OCI-M2 (cell line): ENCODE measurements around the gene TMEM9B.
"Not testable (repeated sequence)": the region's sequence is repeated elsewhere in the genome, so short reads cannot be mapped to it uniquely, and the experiment has no call there.

Experiments
- DNase-seq: peaks from one replicate; lab custom pipeline; 2025; ENCODE audit not compliant: unreplicated experiment; lab: John Stamatoyannopoulos, UW

Gene TMEM9B

DNA sequence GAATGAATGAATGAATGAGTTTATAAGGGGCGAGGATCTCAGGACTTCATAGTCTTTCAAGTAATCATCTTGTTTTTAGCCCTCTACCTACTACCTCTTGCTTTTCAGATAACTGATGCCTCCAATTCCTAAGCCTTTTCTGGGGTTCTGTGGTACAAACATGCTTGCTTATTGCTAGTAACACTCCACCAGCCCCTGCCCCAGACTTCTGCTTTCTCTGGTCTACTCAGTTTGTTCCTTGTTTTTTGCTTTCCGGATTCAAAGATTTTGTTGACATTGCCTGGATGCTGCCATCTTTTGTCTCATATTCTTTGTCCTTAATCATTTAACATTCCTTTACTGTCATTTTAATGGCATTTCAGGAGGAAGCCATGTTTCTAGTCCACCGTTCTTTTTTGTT, 8.9 kb upstream of the TMEM9B start:
- no peak for DNase-seq

DNA sequence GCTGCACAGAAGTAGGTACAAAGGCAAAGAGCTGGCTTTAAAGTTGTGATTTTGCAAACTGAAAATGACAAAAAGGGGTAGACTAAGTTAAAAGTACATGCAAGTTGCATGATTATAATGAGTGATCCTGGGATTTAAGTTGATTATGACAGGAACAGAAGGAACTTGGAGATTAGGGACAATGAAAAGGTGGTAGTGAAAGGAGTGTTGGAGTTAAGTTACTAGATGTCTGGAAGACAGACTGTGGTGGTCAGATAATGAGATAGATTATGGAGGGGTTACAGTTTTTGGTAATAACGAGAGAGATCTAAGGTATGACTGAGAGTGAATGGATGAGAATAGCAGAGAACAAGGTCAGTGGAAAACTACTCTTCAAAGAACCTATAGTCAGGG, 7.7 kb upstream of the TMEM9B start:
- no peak for DNase-seq

DNA sequence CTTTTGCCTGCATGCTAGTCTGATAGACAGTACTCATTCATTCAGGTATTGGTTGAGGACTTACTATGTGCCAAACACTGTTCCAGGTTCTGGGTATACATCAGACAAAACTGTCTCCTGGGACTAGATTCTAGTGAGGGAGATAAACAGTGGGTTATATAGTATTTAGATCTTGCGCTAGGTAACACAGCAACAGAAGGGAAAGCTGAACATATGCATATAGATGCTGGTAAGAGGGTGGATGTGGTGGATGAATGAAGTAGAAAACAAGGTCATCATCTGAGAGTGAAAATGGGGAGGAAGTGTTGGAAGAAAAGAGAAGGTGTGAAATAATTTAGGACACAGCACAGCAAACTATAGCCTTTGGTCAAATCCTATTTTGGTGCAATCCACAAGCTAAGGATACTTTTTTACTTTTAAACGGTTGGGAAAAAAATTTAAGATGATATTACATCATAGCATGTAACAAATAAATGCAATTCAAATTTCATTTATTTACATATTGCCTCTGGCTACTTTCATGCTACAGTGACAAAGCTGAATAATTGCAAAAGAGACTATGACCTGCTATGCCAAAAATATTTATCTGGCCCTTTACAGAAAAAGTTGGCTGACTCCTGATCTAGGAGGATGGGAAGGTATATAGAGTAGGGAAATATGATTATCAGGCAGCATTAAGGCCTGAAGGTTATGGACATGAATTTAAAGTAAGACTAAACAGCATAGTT, 7.1 kb upstream of the TMEM9B start:
- no peak for DNase-seq

DNA sequence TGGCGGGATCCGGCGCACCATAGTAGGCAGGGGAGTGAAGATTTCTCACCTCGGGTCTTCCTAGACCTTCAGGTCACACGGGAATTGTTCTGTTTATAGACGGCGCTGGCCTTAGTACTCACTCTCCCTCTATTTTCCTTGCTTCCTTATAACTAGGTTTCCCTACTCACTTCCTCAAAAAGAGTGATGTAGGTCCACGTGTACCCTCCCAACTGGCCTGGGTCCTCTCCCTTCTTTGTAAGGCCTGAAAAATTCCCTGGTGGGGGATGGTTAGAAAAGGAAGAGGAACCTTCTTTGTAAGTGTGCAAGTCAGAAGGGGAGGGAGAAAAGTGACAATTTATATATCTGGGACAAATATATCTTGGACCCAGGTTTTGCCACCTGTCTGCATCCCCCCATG, 2.9 kb upstream of the TMEM9B start:
- DNase-seq, result no peak

DNA sequence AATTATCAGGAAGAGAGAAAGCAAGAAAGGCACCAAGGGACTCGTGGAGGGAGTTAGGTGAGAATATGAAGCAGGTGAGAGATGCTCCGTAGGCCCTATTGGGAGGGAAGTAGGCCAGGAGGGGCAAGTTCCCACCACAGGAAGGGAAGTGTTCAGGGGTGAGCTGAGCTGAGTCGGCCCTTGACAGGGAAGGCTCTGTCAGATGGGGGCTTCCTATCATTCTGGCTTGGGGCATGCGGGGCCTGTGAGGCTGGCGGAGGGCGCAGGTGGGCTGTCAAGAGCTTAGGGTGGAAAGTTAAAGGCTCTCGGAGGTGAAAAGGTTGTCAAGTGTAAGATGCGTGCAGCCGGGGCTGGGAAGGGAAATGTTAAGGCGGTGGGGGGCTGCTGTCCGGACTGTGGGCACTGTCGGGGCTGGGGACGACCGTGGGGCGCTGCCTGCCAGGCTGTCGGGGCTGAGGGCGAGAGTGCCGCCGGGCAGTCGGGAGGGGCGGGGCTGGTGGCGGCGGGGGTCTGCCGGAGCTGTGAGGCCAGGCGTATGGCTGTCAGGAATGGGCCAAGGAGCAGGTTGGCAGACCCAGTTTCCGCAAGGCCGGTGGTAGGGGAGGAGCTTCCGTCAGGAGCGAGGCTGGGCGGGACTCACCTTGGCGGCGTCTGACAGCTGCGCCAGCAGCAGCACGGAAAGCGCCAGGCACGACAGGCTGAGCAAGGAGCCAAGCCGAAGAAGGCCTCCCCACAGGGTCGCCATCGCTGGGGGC, 496 bp downstream of the TMEM9B start:
- no peak for DNase-seq

DNA sequence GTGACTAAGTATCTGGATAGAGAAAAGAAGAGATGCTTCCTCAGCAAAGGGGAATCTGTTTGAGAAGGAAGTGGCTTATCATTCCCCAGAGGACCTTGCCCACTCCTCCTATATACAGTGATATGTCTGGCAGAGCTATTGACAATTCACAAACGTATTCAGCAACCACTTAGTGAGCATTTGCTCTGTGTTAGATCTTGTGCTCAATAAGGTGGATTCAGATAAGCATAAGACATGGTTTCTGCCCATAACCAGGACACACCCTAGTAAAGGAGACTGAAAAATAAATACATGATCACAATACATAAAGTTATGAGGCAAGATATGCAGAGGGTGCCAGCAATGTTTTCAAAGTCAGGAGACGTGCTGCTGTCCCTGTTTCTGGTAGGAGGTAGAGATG, 1.4 kb downstream of the TMEM9B start:
- DNase-seq, result no peak

DNA sequence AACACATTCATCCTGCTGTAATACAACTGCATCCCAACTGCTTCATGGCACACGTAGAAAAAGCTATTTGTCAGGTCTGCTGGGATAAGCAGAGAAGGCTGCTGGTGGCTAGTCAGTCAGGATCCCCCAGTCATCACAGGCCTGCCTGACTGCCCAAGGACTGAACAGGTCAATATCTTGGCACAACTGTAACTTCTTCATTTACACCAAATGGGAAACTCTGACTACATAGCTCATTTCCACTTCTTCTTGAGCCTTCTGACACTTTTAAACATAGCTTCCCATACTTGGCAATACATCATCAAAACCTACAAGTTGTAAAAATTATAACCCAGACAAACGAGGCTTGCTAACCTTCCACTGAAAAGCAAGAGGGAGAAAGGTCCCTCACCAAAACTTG, 2.8 kb downstream of the TMEM9B start:
- DNase-seq, result no peak

DNA sequence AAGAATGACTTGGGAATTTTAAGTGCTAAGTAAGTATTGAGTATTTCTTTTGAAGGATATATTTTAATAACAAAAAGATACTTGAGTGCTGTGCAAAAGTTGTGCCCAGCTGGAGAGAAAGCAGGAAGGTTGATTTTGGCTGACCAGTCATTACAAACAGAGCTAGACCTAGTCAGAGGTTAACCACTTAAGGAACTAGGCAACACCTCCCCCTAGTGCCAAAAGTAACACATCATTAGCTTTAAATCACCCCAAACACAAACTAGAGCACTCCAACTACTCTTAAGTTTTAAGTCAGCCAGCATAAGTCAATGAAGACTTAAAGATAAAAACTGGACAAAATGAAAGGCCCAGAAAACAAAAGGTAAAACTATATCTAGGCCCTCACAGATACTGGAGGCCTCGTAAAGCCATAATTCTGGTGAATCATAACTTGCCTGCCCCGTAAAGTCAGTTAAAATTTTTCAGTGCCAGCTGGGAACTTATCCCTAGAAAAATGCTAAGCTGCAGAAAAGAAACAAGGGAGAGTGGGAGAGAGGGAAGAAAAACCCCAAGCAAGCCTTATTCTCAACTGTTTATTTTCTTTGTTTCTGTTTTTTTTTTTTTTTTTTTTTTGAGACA, 4.6 kb downstream of the TMEM9B start:
- DNase-seq, result no peak

DNA sequence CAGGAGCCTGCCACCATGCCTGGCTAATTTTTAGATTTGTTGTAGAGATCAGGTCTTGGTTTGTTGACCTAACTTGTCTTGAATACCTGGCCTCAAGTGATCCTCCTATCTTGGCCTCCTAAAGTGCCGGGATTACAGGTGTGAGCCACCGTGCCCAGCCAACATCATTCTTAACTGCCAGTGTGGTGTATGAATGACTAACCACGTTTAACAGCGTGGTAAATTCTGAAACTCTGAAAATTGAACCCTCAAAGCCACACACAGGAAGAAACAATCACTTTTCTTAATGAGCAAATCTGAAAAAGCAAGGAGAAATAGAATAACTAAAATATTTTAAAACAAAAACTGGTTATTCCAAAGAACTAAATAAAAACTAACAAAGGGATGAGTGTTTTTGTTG, 7.4 kb downstream of the TMEM9B start:
- DNase-seq, result no peak

DNA sequence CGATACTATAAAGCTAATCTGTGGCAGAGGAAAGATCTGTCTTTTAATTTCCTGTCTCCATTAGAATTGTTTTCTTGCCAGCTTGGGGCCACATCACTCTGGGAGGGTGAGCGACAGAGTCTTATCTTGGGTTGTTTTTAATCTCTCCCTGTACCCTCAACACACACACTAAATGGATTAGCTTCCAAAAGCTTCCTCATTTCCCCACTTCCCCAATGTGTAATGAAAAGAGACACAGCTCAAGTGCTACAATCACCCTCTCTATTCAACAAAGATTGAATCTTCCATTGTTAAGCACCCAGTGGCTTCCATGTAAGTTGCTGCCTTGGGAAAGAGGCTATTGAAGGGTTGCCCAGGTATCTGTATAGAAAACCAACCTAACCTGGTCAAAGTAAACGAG, 15.4 kb downstream of the TMEM9B start:
- DNase-seq, result no peak

DNA sequence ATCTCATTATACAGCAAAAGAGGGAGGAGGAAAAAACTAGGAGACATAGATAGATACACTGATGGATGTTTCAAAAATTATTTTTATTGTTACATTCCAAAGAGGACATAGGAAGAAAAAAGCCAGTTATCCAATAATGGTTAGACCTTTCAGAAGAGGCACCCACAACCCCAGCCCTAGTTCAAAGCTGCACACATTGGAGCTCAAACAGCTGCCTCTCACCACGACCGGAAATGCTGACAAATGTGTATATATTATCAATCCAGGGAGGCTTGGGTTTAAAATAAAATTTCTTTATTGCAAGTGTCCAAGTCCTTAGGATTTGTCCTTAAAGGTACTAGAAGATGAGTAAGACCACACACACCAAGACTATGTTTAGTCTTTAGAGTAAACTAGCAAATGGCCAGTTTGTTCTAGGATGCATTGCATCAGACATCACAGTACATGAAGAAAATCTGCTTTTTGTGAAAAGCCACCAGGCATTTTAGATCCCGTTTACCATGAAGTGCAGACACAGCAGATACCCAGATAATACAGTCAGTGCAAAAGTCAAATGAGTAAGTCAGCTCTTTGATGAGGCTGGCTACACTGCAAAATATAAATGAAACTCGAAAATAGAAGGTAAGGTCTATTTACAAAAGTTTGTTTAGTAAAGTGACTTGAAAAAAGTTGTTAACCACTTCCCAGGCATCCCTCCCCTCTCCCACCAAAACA, 16.9 kb downstream of the TMEM9B start:
- no peak for DNase-seq

DNA sequence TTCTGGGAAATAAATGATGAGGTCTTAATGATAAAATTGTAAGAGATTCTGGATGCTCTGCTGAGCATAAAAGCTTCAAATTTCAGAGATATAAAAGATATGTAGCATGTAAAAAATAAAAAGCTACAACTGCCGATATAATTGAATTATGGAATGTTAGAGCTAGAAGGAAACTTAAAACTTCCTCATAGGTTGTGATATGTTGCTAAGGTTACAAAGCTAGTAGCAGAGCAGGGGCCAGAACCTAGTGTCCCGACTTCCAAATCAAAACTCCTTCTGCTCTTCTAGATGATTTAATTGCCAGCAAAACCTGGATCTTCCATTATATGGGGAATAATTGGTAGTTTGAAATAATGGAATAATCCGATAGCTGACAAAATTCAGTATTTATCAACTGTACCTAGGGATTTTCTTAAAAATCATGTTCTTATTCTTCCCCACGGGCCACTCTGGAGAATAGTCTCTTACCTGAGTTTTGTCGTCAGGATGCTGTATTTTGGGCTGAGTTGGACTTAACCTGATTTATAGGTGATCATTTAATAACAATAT, 21.6 kb downstream of the TMEM9B start, which contains the start of gene ASCL3:
Gene ASCL3 (minus strand): TSS at position 499 of the 549 bp plus-strand sequence. CDS start 4,855 bp downstream, outside the sequence.
- no peak for DNase-seq

DNA sequence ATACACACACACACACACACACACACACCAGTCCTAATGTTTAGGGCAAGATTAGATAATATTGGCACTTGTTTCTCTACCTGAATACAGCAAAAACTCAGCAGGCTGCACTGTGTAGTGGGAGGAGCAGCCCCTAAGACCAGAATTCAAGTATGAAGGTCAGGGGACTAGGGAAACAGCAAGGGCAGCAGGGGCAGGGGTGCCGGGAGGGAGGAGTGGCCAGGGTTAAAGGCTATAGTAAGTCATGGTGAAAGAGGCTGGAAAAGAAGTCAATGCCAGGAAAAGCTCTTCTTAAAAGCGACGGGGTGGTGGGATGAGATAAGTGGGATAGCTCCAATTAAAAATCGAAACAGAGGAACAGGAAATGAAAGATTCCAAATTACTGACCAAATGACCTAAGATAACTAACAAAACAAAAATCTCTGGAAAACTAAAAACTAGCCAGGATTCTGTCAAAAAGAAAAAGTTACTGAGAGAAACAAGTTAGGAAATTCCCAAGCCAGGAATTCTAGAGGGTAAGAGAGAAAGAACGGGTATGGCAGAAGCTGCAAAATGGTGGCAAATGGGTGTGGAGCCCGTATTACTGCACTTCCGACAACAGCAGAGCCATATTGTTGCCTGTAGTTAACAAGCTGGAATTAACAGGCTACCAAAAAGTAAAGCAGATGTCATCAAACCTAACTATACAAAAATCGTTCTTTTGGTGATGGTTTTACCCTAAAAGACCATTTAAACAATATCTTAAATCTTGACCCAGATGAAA, 22.7 kb downstream of the TMEM9B start:
- DNase-seq, result no peak

DNA sequence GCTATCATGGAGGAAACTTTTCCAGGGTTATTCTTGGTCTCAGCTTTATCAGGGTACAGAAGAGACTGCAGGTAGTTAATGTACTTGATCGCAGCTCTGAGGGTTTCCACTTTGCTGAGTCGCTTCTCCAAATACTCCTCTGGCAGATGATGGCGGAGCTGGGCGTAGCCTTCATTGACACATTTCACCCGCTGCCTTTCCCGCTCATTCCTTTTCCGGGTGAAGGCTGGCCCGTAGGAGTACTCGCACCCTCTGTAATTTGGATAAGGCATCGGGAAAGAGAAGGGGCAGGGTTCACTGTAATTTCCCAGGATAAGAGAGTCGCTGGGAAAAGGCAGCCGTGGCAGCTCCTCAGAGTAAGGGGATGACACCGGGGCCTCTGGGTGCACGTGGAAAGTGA, 26.6 kb downstream of the TMEM9B start:
- no peak for DNase-seq

DNA sequence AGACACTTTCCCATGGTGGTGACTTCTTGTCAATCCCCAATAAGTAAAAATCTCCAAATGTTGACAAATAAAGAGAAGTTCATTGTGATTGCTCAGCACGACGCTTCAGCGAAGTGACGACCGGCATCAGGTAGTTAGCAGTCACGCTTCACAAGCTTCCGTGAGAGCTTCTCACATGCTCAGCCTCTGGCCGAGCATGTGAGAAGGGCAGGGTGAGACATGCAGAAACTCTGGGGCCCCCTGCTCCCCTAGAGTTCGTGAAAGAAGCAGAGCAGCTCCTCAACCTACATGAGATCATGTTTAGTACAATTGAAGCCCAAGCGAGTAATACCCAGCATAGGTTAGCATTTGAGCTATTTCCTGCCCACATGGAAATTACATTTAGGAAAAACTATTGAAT, 27.1 kb downstream of the TMEM9B start:
- DNase-seq, result no peak

DNA sequence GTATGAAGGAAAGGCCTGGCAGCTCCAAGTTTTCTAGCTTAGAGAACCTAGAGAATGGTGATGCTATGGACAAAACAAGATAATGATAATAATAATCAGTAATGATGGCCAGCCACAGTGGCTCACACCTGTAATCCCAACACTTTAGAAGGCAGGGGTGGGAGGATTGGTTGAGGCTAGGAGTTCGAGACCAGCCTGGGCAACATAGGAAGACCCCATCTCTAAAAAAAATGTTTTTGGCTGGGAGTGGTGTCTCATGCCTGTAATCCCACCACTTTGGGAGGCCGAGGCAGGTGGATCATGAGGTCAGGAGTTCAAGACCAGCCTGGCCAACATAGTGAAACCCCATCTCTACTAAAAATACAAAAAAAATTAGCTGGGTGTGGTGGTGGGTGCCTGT, 28.5 kb downstream of the TMEM9B start:
- DNase-seq, result not testable (repeated sequence)

DNA sequence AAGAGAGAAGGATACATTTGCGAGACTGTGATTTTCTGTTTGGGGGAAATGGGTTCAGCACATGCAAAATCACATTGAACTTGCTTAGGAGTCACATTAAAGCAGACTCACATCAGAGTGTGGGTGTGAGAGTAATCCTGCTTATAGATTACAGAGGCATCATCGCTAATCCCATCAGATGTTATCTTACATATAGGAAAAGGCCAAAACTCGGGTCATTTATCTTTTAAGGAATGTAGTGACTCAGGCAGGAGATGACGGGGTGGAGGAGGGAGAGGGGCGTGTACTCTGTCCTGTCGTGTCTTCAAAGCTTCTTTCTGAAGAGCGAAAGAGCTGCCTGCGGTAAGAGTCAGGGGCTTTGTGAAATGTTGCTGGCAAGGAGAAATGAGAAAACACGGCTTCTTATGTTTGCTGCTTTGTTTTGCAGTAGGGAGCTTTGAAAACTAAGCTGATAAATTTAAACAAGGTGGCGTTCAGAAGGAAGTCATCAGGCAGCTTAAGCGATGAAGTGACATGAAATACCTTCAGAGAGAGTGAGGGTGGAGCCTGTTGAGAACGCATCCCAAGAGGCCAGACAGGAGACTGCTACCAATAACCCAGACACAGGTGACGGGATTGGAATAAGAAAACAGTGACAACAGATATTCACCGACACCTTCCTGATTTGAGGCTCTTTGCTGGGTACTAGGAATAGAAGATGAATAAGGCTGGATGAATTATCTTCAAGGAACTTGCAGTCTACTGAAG, 29.3 kb downstream of the TMEM9B start:
- no peak for DNase-seq

DNA sequence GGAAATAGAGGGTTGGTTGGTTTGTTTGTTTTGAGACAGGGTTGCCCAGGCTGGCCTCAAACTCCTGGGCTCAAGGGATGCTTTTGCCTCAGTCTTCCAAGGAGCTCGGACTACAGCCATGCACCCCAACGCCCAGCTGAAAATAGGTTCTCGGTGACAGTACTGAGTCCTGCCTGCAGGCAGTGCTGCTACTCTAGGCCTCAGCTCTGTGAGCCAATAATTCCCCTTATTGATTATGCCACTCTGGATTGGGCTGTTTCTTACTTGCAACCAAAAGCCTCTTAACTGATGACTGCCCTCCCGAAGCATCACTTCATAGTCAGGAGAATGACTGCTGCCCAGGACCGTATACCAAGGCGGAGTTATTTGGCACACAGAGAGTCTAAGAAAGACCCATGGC, 30.3 kb downstream of the TMEM9B start:
- no peak for DNase-seq

DNA sequence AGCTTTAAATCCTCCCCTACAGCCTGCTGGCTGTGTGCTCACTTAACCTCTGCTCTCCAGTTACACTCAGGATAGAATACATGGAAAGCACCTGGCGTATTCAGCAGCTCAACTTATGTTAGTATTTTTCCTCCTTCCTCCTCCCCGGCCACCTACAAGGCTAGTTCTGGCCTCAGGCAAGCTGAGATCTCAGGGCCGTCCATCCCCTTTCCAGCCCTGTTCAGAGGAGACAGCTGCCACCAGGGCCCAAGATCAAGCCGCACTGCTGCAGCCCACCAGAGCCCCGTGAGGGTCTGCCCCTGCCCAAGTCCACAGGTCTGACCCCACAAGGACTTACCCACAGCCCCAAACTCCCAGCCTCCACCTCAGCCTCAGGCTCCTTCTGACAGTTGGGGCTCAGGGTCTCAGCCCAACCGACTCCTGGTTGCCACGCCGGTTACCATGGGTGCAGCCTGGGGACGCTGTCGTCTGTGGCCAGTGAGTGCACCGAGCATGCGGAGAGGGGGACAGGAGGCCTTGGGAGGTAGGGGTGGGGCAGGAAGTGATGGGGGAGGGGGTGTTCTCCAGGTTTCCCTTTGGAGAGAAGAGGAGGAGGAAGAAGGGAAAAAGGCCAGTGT, 31.6 kb downstream of the TMEM9B start, which contains the start of gene C11orf16:
Gene C11orf16 (minus strand): TSS at position 384 of the 617 bp plus-strand sequence. CDS start 639 bp downstream, outside the sequence.
- DNase-seq, result no peak
